Daoy (cell line): ENCODE results near the gene PAM16. TPM values are rescaled to one million over a fixed set of nuclear protein-coding genes. Genes with fewer than 3 reads are reported as not detected.
"Not testable (repeated sequence)": the region's sequence is repeated elsewhere in the genome, so short reads cannot be mapped to it uniquely, and the experiment has no call there.

Experiments
- DNase-seq: peaks from one replicate; pipeline ENCODE4 v3.0.0-alpha.2; 2015; ENCODE audit warnings: low read depth
- total RNA-seq: library from RNA; depleted of rRNA; stranded (reverse); fragments of >200 nt; shearing (Covaris generic); gene quantifications from 2 replicates; pipeline ENCODE4 v1.2.3, GENCODE V29; 2014

The PAM16 gene
- total RNA-seq, 1 experiment from 2014 or later: 71.8 TPM

DNA sequence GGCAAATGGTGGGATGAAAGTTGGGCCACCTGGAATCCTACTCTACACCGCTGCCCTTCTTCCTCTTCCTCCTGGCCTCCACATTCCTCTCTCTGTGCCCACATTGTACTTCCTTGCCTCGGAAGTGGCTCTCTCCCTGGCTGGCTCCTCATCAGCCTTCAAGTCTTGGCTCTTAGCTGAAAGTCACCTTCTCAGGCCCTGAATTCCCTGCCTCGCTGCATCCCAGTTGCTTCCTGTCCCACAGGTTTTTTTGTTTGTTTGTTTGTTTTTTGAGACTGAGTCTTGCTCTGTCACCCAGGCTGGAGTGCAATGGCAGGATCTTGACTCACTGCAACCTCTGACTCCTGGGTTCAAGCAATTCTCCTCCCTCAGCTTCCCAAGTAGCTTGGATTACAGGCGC is 2.6 kb upstream of the PAM16 start:
- DNase-seq: no peak

DNA sequence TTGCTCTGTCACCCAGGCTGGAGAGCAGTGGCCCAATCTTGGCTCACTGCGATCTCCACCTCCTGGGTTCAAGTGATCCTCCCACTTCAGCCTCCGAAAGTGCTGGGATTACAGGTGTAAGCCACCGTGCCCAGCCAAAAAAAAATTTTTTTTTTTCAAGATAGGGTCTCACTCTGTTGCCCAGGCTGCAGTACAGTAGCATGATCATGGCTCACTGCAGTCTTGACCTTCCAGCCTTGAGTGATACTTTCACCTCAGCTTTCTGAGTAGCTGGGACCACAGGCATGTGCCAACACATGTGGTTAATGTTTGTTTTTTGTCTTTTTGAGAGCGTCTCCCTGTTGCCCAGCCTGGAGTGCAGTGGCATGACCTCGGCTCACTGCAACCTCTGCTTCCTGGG is 1.7 kb upstream of the PAM16 start:
- DNase-seq: no peak

DNA sequence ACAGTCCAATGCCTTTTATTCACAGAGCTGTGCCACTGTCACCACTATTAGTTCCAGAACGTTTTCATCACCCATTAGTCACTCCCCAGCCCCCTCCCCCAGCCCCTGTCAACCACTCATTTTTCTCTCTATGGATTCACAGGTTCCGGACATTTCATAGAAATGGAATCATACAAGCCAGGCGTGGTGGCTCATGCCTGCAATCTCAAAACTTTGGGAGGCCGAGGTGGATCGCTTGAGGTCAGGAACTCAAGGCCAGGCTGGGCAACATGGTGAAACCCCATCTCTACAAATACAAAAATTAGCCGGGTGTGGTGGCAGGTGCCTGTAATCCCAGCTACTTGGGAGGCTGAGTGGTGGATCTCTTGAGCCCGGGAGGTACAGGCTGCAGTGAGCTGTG is 759 bp upstream of the PAM16 start:
- DNase-seq: peak; percentile 40

DNA sequence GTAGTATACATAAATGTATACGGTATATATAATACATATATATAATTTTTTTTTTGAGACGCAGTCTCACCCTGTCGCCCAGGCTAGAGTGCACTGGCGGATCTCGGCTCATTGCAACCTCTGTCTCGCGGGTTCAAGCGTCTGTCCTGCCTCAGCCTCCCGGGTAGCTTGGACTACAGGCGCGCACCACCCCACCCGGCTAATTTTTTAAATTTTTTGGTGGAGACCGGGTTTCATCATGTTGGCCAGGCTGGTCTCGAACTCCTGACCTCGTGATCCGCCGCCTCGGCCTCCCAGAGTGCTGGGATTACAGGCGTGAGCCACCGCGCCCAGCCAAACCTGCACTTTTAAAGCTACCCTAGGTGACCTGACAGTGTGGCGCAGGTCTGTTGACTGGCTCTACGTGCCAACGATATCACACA is 745 bp downstream of the PAM16 start:
- no peak for DNase-seq

- no peak for DNase-seq
Measured at GRCh38 chr16:4349332-4349731, 1.8 kb downstream of the PAM16 start.

- DNase-seq: no peak
Measured at GRCh38 chr16:4347765-4348509, 3.2 kb downstream of the PAM16 start.

- no peak for DNase-seq
Measured at GRCh38 chr16:4347010-4347409, 4.1 kb downstream of the PAM16 start.

GRCh38 chr16:4345836-4346781 is 5.0 kb downstream of the PAM16 start:
- no peak for DNase-seq

DNA sequence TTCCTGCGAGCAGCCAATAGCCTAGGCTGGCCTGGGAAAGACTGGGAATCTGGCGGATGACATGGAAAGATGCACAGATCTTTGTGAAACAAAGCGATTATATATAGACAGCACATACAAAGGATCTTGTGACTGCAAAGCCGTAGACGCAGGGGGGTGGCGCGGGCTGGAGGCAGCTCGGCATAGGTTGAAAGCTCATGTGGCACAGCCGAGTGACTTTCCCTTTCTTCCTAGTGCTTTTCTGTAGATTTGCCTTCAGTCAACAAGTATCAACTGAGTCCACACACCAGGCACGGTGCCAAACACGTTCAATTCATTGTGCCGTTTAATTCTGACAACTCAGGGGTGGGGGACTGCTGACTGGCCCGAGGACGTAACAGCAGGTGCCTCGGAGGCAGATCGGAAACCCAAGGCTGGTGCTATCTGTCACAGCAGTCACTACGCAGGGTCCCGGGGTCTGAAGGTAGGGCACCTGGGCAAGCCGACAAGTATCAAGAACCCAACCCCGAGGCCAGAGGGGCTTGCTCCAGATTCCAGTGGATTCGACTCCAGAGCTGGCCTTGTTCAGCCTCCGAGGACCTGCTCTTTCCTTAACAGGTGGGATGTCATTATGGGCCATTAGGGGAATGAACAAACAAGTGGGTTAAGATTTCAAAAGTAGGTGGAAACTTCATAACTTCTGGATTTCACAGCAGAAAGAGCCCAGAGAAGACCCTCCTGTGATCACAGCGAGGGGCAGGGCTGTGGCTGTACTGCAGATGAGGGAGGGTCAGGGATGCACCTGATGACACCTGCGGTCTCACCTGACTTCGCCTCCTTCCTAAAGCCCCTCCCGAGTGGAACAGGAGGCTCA is 5.9 kb downstream of the PAM16 start:
- DNase-seq: no peak

- DNase-seq: not testable (repeated sequence)
Measured at GRCh38 chr16:4344300-4344982, 6.7 kb downstream of the PAM16 start.

GRCh38 chr16:4342866-4343744 is 8.0 kb downstream of the PAM16 start:
- no peak for DNase-seq

GRCh38 chr16:4341250-4341649 is 9.9 kb downstream of the PAM16 start:
- DNase-seq: no peak

DNA sequence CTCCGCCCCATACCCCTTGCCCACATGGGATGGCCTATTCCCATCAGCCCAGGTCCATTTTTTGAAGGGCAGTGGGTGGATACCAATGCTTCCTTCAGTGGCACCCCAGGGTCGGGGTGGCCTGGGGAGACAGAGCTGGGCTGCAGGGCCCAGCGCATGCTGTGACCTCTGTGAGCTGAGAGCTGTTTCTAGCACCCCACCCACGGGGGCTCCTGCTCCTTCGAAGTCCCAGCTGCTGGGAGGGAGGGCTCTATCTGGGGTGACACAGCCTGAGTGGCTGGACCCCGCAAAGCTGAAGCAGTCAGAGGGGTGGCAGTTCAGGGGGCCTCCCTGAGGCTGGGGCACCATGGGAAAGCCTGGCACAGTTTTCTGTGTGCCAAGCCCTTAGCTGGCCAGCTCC is 10.7 kb downstream of the PAM16 start:
- DNase-seq: no peak

DNA sequence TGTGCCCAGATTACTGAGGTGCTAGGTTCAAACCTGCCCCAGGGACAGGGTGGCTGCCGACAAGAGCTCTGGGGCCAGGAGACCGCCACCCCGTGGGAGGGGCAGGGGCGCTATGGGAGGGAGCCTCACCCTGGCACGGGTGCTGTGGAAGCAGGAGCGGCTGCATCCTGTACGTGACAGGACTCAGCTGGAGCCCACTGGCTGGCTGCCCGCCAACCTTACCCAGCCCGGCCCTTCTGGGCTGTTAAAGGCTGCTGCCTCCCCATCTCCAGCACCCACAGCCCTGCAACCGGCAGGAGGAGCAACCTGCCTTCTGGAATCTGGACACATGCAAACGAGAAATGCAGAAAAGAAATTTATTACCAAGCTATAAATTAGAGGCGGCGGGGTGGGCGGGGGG is 11.2 kb downstream of the PAM16 start:
- no peak for DNase-seq

GRCh38 chr16:4339455-4339854 is 11.7 kb downstream of the PAM16 start:
- no peak for DNase-seq

GRCh38 chr16:4338712-4339299 is 12.3 kb downstream of the PAM16 start:
- DNase-seq: no peak

GRCh38 chr16:4338125-4338582 is 13.0 kb downstream of the PAM16 start:
- DNase-seq: no peak

- no peak for DNase-seq
Measured at GRCh38 chr16:4337540-4338088, 13.5 kb downstream of the PAM16 start.

GRCh38 chr16:4336701-4337539 is 14.2 kb downstream of the PAM16 start:
- no peak for DNase-seq
